HUDEP-2 (cell line): ENCODE data around the gene ANKDD1A.

Experiments
- DNase-seq, 76 experiments: peaks; one replicate each; lab custom pipeline; 2025; ENCODE audit not compliant: unreplicated experiment in 76 of 76; lab: John Stamatoyannopoulos, UW

ANKDD1A gene

GRCh38 chr15:64959128-64959527 is 47.4 kb downstream of the ANKDD1A start:
- DNase-seq: no peak

- DNase-seq: no peak
Observed at GRCh38 chr15:64960153-64960552, 48.5 kb downstream of the ANKDD1A start.

- no peak for DNase-seq
Observed at GRCh38 chr15:64961013-64961412, 49.3 kb downstream of the ANKDD1A start.

- no peak for DNase-seq
Observed at GRCh38 chr15:64969401-64969800, 57.7 kb downstream of the ANKDD1A start.

GRCh38 chr15:64970698-64971097 is 59.0 kb downstream of the ANKDD1A start:
- no peak for DNase-seq

GRCh38 chr15:64975390-64975789 is 63.7 kb downstream of the ANKDD1A start:
- no peak for DNase-seq

GRCh38 chr15:64979252-64979710 is 67.6 kb downstream of the ANKDD1A start:
- no peak for DNase-seq

- no peak for DNase-seq
Observed at GRCh38 chr15:64981812-64982431, 70.2 kb downstream of the ANKDD1A start.

GRCh38 chr15:64982472-64982871 is 70.8 kb downstream of the ANKDD1A start:
- no peak for DNase-seq

GRCh38 chr15:64985366-64986033 is 73.8 kb downstream of the ANKDD1A start:
- no peak for DNase-seq

GRCh38 chr15:64987136-64987535 is 75.4 kb downstream of the ANKDD1A start:
- no peak for DNase-seq

- peak in 75 of 76 experiments; percentile 15 to 95 (median 80) for DNase-seq
Observed at GRCh38 chr15:64989416-64990167, 77.9 kb downstream of the ANKDD1A start, which contains the start of gene SPG21. Gene SPG21 (minus strand): TSS chr15:64989914. CDS start chr15:64983569, 6,345 bp downstream.

- DNase-seq: no peak
Observed at GRCh38 chr15:64990168-64990470, 78.4 kb downstream of the ANKDD1A start.

GRCh38 chr15:64991536-64992135 is 79.9 kb downstream of the ANKDD1A start:
- DNase-seq: no peak

- DNase-seq: no peak
Observed at GRCh38 chr15:64993290-64993689, 81.6 kb downstream of the ANKDD1A start.

- DNase-seq: no peak
Observed at GRCh38 chr15:64997066-64997465, 85.4 kb downstream of the ANKDD1A start.

GRCh38 chr15:64997745-64998375 is 86.2 kb downstream of the ANKDD1A start:
- no peak for DNase-seq

GRCh38 chr15:65004993-65005392 is 93.3 kb downstream of the ANKDD1A start:
- DNase-seq: no peak

- no peak for DNase-seq
Observed at GRCh38 chr15:65006876-65007275, 95.2 kb downstream of the ANKDD1A start.
